ENCODE results near the gene NME1.

- TF ChIP-seq POLR2A (IDR thresholded peaks at IDR 0.05) (peak; percentile 83 to 85), POLR2AphosphoS5 (IDR thresholded peaks at IDR 0.05) (peak; percentile 86 to 92 (median 88)), CTCF (IDR thresholded peaks at IDR 0.05) (no peak), EP300 (IDR thresholded peaks at IDR 0.05) (peak in 2 of 4 donors; percentile 51 to 52)
Measured at GRCh38 chr17:51120739-51121619, 32.4 kb upstream of the NME1 start, which contains the start of gene SPAG9.

Measured in sigmoid colon (tissue), 4 donors.